ENCODE data around the gene PROSER1. TPM values are rescaled to one million over a fixed set of nuclear protein-coding genes. Genes with fewer than 3 reads are reported as not detected.
A peak's percentile ranks its signal among the peaks of the same experiment; 100 is the strongest.

Gene PROSER1
- total RNA-seq, 1 donor from 2014 or later = 35.6 TPM

GRCh38 chr13:39037410-39037879 is 444 bp downstream of the PROSER1 start:
- TF ChIP-seq CTCF (IDR thresholded peaks at IDR 0.05) = no peak
- Histone ChIP-seq H3K27ac (peak overlapping the region; percentile 93), H3K9me3 (no peaks in the 10 kb centered on the region), H3K36me3 (no peaks in the 10 kb centered on the region), H3K27me3 (ENCODE audit: low read depth) (no peaks in the 10 kb centered on the region), H3K4me1 (peaks cover 51% of the 10 kb centered on the region), H3K4me3 (peak overlapping the region; percentile 94)
- DNase-seq (no peak), ATAC-seq (peak; percentile 59 to 74)
- intact Hi-C loops (cut with DNase I) = no loop called here

- H3K9me3 ChIP-seq = no peaks in the 10 kb centered on the region
- DNase-seq = no peak
- peaks cover 51% of the 10 kb centered on the region for H3K4me1 ChIP-seq
- H3K36me3 ChIP-seq = peaks cover 5% of the 10 kb centered on the region
- intact Hi-C loops (cut with DNase I) = no loop called here
- no peak for ATAC-seq
- H3K4me3 ChIP-seq = peak overlapping the region; percentile 94
- H3K27ac ChIP-seq = peak overlapping the region; percentile 93
- no peak for TF ChIP-seq CTCF (IDR thresholded peaks at IDR 0.05)
- no peaks in the 10 kb centered on the region for H3K27me3 ChIP-seq (ENCODE audit: low read depth)
Measured at GRCh38 chr13:39036212-39036611, 1.7 kb downstream of the PROSER1 start.

GRCh38 chr13:39035799-39036198 is 2.1 kb downstream of the PROSER1 start:
- intact Hi-C loops (cut with DNase I) = no loop called here
- DNase-seq = no peak
- peak overlapping the region; percentile 94 for H3K4me3 ChIP-seq

GRCh38 chr13:39035204-39035603 is 2.7 kb downstream of the PROSER1 start:
- no peak for DNase-seq
- Histone ChIP-seq H3K9me3 (no peaks in the 10 kb centered on the region), H3K27ac (no peak overlapping the region), H3K27me3 (ENCODE audit: low read depth) (no peaks in the 10 kb centered on the region), H3K36me3 (peaks cover 15% of the 10 kb centered on the region), H3K4me3 (peak overlapping the region; percentile 94), H3K4me1 (peaks cover 44% of the 10 kb centered on the region)
- ATAC-seq = no peak
- TF ChIP-seq CTCF (IDR thresholded peaks at IDR 0.05) = no peak
- intact Hi-C loops (cut with DNase I) = no loop called here

More at GRCh38 chr13:39035799-39036198, 2.1 kb downstream of the PROSER1 start:
- no peaks in the 10 kb centered on the region for H3K27me3 ChIP-seq (ENCODE audit: low read depth)
- no peak overlapping the region for H3K27ac ChIP-seq
- H3K9me3 ChIP-seq = no peaks in the 10 kb centered on the region
- peaks cover 50% of the 10 kb centered on the region for H3K4me1 ChIP-seq
- H3K36me3 ChIP-seq = peaks cover 9% of the 10 kb centered on the region
- no peak for TF ChIP-seq CTCF (IDR thresholded peaks at IDR 0.05)
- no peak for ATAC-seq

GRCh38 chr13:39034085-39034484 is 3.8 kb downstream of the PROSER1 start:
- H3K27ac ChIP-seq = no peak overlapping the region

More at GRCh38 chr13:39034085-39034484, 3.8 kb downstream of the PROSER1 start:
- Histone ChIP-seq H3K4me1 (peaks cover 33% of the 10 kb centered on the region), H3K36me3 (peaks cover 23% of the 10 kb centered on the region), H3K27me3 (ENCODE audit: low read depth) (no peaks in the 10 kb centered on the region), H3K9me3 (no peaks in the 10 kb centered on the region), H3K4me3 (no peak overlapping the region)
- no peak for ATAC-seq
- intact Hi-C loops (cut with DNase I) = no loop called here
- no peak for DNase-seq
- TF ChIP-seq CTCF (IDR thresholded peaks at IDR 0.05) = no peak

All from lower lobe of right lung (tissue), 2 donors.